K562 (cell line): ENCODE data around the gene NRM. TPM values are rescaled to one million over a fixed set of nuclear protein-coding genes. Genes with fewer than 3 reads are reported as not detected.

ENCODE experiments used
- BMI1 ChIP-seq: fragments of 150-350 bp; IDR thresholded peaks from 2 replicates; pipeline ENCODE4 v1.6.1; 2014; ENCODE audit warnings: low read length
- C11orf30 ChIP-seq: fragments of 450-650 bp; IDR thresholded peaks from 2 replicates; pipeline ENCODE4 v1.6.1; 2016; ENCODE audit warnings: low read depth, mild to moderate bottlenecking
- CEBPB ChIP-seq: fragments of 450-650 bp; IDR thresholded peaks from 2 replicates; pipeline ENCODE4 v1.6.1; 2016; ENCODE audit warnings: missing genetic modification characterization, missing compliant biosample characterization
- GTF2F1 ChIP-seq: IDR thresholded peaks from 2 replicates; pipeline ENCODE4 v1.6.1; 2011; ENCODE audit warnings: low read depth, low read length, improper control_type of control experiment
- HEY1 ChIP-seq: fragments of 250-450 bp; sonication (Bioruptor Pico); IDR thresholded peaks from 2 replicates; pipeline ENCODE4 v1.5.0; 2020; ENCODE audit warnings: mild to moderate bottlenecking, moderate library complexity, borderline replicate concordance
- KDM5B ChIP-seq: fragments of 200-600 bp; sonication (generic); IDR thresholded peaks from 2 replicates; pipeline ENCODE4 v1.6.1; 2012; ENCODE audit warnings: low read depth, mild to moderate bottlenecking, moderate library complexity, low read length, control low read depth, inconsistent platforms; ENCODE audit not compliant: insufficient replicate concordance
- NKRF ChIP-seq: fragments of 450-650 bp; IDR thresholded peaks from 2 replicates; pipeline ENCODE4 v1.6.1; 2016; ENCODE audit warnings: borderline replicate concordance
- POLR2B ChIP-seq: fragments of 450-650 bp; IDR thresholded peaks from 2 replicates; pipeline ENCODE4 v1.6.1; 2018; ENCODE audit warnings: low read depth; ENCODE audit not compliant: partially characterized antibody
- PURB ChIP-seq: sonication (generic); formaldehyde crosslinking; IDR thresholded peaks from 2 replicates; pipeline ENCODE4 v1.9.0; 2021; ENCODE audit warnings: low read depth, mild to moderate bottlenecking, missing genetic modification reagents
- SMAD4 ChIP-seq: fragments of 250-450 bp; sonication (Bioruptor Pico); conservative IDR thresholded peaks from 2 replicates; pipeline ENCODE4 v1.8.0; 2021; ENCODE audit warnings: inconsistent platforms, mild to moderate bottlenecking, moderate library complexity
- SMC3 ChIP-seq: conservative IDR thresholded peaks from 2 replicates; pipeline ENCODE4 v1.6.1; 2011; ENCODE audit warnings: low read depth, low read length, improper control_type of control experiment; ENCODE audit not compliant: insufficient read depth
- SRSF9 ChIP-seq: fragments of 200-400 bp; formaldehyde crosslinking; IDR thresholded peaks from 2 replicates; pipeline ENCODE4 v1.6.1; 2017; ENCODE audit warnings: low read depth, low read length, borderline replicate concordance
- ZNF121 ChIP-seq: sonication (generic); formaldehyde crosslinking; conservative IDR thresholded peaks from 2 replicates; pipeline ENCODE4 v1.8.0; 2022; ENCODE audit warnings: missing genetic modification reagents
- ZNF408 ChIP-seq: fragments of 250-450 bp; sonication (Bioruptor Pico); IDR thresholded peaks from 2 replicates; pipeline ENCODE4 v1.4.0; 2020; ENCODE audit warnings: low read depth, mild to moderate bottlenecking, moderate library complexity
- polyA plus RNA-seq, 8 experiments: library from polyadenylated mRNA; depleted of rRNA in 4 of 8; stranded (reverse) in 5 of 8; unstranded in 3 of 8; fragments of >200 nt; fragmentation: Nextera tagmentation in 2 of 8; fragmentation: Illumina TruSeq in 1 of 8; extraction: Ambion mirVana in 2 of 8; extraction: Trizol in 1 of 8; gene quantifications; 2 replicates each; pipeline versions ENCODE4 v1.2.1 to v1.2.3, GENCODE V29; 2011 to 2014; ENCODE audit warnings: inconsistent platforms in 1 of 8, missing spikeins in 1 of 8
- total RNA-seq, 7 experiments: library from RNA; depleted of rRNA in 6 of 7; stranded (reverse); fragments of >200 nt in 6 of 7; fragmentation: Illumina TruSeq in 2 of 7; extraction: Trizol in 2 of 7; gene quantifications; 2 replicates each; pipeline versions ENCODE4 v1.2.1 to v1.2.3, GENCODE V29; 2011 to 2021; ENCODE audit warnings: low replicate concordance in 1 of 7
- TF ChIP-seq, protein P1 (sequence below), 2 experiments: fragments of 450-650 bp; IDR thresholded peaks; 2 replicates each; pipeline ENCODE4 v1.6.1; 2016; ENCODE audit warnings: mild to moderate bottlenecking in 2 of 2, borderline replicate concordance in 1 of 2, low read depth in 1 of 2, moderate library complexity in 1 of 2

The NRM gene
- total and polyA plus RNA-seq, 9 of the 15 experiments (the other 6 are each of a cell fraction or from before 2014, with no cell fraction given) = 9.7 to 58.2 (median 18.1) TPM

DNA sequence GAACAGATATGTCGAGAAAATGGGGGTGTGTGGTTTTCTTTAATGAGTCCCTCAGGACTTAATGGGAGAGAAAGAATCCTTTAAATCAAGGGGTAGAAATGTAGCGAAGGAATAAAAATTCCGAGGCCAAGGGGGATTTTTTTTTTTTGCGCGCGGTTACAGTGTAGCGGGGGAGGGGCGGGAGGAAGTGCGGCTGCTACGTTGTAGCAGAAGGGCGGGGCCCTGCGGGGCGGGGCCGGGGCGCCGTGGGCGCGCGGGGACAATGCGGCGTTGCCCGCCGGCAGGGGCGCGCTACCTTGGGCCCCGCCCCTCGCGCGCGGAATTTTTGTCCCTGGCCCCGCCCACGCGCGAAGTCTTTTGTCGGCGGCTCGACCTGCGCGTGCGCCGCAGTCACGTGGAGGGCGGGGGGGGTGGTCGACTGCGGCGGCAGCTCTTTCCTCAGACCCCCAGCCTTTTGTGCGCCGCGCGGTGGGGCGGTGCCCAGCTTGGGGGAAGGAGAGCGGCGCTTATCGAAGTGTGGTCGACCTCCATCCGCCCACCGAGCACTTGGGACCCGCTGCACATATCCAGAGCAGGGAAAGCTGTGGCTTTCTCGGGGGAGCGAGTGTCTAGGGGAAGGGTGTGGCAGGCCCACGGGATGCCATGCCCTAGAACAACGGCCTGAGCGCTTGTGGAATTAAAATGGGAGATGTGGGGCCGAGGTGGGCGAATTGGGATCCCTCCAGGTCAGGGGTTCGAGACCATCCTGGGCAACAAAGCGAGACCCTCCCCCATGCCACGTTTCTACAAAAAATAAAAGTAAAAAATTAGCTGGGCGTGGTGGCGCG, 30.6 kb upstream of the NRM start (continued):
- TF ChIP-seq PURB (CRISPR knock-in tag) (no peak), C11orf30 (no peak), SMC3 (no peak), KDM5B (no peak), BMI1 (no peak), SMAD4 (CRISPR knock-in tag) (no peak), SRSF9 (no peak), ZNF121 (CRISPR knock-in tag) (no peak), HEY1 (CRISPR knock-in tag) (no peak), GTF2F1 (no peak), POLR2B (peak; percentile 44), NKRF (peak; percentile 92), CEBPB (tag) (no peak), ZNF408 (CRISPR knock-in tag) (no peak)
- TF ChIP-seq, protein P1, sequence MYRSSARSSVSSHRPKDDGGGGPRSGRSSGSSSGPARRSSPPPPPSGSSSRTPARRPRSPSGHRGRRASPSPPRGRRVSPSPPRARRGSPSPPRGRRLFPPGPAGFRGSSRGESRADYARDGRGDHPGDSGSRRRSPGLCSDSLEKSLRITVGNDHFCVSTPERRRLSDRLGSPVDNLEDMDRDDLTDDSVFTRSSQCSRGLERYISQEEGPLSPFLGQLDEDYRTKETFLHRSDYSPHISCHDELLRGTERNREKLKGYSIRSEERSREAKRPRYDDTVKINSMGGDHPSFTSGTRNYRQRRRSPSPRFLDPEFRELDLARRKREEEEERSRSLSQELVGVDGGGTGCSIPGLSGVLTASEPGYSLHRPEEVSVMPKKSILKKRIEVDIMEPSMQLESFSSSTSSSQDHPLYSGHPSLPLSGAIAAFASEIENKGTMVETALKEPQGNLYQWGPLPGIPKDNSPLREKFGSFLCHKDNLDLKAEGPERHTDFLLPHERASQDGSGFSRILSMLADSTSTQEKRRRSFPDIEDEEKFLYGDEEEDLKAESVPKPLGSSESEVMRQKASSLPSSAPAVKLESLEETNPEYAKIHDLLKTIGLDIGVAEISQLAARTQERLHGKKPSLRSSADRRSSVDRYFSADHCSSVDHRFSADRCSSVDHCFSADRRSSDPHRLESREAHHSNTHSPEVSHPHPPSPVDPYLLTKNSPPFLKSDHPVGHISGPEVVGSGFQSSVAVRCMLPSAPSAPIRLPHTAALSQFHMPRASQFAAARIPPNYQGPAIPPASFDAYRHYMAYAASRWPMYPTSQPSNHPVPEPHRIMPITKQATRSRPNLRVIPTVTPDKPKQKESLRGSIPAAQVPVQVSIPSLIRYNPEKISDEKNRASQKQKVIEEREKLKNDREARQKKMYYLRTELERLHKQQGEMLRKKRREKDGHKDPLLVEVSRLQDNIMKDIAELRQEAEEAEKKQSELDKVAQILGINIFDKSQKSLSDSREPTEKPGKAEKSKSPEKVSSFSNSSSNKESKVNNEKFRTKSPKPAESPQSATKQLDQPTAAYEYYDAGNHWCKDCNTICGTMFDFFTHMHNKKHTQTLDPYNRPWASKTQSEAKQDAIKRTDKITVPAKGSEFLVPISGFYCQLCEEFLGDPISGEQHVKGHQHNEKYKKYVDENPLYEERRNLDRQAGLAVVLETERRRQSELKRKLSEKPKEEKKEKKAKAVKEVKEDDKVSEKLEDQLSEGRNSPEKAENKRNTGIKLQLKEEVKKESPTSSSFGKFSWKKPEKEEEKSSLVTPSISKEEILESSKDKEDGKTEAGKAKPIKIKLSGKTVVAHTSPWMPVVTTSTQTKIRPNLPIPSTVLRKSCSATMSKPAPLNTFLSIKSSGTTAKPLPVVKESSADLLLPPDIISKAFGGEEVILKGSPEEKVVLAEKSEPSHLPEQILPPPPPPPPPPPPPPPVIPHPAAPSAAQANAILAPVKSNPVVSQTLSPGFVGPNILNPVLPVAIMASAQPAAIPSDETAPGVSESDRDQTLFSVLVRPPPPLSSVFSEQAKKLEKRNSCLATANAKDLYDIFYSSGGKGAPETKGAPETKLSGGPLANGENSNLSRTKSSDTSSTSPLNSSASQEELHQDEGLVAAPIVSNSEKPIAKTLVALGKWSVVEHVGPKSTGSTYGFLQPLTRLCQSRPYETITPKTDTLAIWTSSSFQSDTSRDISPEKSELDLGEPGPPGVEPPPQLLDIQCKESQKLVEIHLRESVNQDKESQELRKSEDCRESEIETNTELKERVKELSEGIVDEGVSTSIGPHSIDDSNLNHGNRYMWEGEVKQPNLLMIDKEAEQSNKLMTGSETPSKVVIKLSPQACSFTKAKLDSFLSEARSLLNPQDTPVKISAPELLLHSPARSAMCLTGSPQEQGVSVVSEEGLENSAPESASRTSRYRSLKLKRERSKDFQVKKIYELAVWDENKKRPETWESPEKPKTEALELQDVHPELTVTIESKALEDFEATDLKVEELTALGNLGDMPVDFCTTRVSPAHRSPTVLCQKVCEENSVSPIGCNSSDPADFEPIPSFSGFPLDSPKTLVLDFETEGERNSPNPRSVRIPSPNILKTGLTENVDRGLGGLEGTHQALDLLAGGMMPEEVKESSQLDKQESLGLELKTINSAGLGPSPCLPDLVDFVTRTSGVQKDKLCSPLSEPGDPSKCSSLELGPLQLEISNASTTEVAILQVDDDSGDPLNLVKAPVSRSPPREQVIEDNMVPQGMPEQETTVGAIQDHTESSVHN (IDR thresholded peaks at IDR 0.05; ENCODE audit: borderline replicate concordance in 1 of 2, low read depth in 1 of 2) = no peak
